Raji (cell line): ENCODE results near the gene PER3.
A peak's percentile ranks its signal among the peaks of the same experiment; 100 is the strongest.

Experiments
- POLR2A ChIP-seq: IDR thresholded peaks from 2 replicates; pipeline ENCODE4 v1.6.1; 2011; ENCODE audit warnings: low read depth, low read length, control low read depth; ENCODE audit not compliant: insufficient read depth

PER3 gene

DNA sequence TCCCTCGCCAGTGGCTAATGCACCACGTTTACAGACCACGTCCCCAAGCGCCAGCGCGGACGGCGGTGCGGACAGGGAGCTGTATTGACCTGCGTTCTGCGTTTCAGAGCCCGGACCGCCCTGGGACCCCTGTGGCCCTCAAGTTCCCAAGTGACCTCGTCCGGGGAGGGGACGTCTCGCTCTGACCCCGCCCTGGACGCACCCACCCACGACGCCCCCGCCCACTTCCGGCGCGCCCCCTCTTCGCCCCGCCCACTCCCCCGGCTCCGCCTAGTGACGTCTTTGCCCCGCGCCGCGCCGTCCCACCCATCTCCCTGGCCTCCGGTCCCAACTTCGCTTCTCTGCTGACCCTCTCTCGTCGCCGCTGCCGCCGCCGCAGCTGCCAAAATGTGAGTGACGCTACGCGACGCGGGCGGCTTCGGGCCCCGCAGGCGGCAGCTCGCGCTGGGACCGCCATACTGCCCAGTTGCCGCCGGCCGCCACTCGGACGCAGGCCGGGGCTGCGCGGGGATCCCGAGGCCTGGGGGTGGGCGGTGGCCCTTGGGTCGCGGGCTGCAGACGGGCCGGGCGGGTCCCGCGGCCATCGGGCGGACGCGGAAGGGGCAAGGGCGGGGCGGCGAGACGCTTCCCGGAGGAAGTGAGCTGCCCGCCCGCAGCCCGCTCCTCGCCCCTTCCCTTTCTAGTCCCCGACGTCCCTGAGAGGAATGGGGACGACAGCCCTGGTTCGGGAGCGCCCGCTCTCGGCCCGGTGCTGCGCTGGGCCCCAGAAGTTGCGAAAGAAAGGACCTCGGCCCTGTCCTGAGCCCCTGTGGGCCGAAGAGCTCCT, 12.9 kb upstream of the PER3 start, which contains the start of gene VAMP3:
Gene VAMP3 (plus strand): TSS at position 300 of the 826 bp plus-strand sequence. CDS start 88 bp downstream, at position 388.
- peak; percentile 72 for TF ChIP-seq POLR2A

DNA sequence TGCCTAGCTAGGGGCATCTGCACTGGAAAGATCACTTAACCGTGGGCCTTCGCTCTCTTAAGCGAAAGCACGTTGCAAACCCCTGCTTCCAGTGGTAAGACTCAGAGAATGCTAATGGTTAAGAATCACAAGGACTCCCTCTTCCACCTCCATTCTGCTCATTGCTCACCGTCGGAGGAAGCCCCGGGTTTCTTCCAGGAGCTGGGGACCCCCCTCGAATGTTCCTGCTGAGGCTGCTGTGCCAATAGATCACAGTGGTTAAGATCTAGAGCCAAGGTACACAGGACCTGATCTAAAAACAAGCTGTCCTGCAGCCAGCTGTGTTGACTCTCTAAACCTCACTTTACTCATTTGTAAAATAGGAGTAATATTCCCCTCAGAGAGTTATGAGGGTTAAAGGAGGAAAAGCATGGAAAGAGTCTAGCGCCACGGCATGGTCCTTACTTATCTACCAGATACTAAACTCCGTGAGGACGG, 12.2 kb upstream of the PER3 start:
- TF ChIP-seq POLR2A: no peak

DNA sequence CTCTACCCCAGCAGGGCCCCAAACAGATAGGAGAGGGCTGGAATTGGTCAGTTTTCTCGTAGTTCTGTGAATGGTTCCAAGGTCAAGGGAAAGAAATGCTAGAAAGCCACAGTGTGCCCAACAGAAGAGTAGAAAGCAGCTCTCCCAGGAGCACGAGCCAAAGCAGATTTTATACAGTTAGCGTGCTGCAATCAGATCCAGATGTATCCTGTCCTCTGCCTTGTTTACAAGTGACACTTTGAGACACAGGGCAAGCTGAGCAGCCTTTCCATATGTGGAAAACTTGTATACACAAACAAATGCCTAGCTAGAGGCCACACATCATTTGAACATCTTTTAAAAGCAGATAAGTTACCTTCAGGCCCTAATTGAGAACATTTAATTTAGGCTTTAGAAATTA, 6.5 kb upstream of the PER3 start:
- no peak for TF ChIP-seq POLR2A

DNA sequence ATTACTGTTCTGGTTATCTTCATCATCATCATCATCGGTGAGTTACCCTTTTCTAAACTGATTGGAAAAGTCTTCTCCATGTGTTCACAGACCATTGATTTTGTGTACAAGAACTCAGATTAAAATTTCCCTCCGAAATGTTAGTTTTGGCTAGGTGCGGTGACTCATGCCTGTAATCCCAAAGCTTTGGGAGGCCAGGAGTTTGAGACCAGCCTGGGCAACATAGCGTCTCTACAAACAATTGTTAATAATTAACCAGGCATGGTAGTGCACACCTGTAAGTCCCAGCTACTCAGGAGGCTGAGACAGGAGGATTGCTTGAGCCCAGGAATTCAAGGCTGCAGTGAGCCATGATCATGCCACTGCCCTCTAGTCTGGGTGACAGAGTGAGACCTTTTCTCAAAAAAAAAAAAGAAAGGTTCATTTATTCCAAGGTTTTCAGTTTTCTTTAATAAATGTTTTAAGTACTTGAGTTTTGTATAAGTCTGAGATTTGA, 5.9 kb upstream of the PER3 start:
- no peak for TF ChIP-seq POLR2A

DNA sequence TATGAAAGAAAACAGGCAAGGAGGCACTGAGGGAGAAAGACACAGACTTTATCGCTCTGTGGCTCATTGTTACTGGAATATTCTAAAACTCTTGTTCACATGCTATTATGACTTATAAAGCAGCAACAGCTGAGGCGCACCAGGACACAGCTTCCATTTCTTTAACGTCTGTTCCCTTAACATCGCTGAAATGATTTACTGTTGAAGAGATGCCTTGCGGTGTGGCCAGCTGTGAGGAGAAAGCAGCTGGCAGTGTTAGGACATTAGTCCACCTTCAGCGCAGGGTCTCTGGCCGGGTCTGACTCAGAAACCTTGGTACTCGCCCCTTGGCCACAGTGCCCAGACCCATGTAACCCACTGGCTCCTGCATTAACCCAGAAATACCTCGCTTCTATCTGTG, 3.1 kb upstream of the PER3 start:
- no peak for TF ChIP-seq POLR2A

DNA sequence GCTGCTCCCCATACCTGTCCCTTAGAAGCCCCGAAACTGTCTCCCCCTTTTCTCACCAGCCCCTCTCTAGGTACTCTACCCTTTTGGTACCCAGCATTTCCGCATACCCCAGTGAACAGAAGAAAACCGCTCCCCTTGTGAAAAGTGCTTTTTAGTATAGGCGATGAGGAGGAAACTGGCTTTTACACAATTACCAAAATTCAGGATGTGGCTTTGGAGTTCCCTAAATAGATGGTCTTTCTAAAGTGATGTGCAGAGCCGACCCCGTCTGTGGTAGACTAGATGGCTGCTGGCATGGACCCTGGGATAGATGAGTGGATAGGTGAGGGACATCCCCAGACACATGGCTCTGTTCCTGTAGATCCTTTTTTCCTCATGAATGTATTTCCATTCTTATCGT, 2.6 kb upstream of the PER3 start:
- TF ChIP-seq POLR2A: no peak

DNA sequence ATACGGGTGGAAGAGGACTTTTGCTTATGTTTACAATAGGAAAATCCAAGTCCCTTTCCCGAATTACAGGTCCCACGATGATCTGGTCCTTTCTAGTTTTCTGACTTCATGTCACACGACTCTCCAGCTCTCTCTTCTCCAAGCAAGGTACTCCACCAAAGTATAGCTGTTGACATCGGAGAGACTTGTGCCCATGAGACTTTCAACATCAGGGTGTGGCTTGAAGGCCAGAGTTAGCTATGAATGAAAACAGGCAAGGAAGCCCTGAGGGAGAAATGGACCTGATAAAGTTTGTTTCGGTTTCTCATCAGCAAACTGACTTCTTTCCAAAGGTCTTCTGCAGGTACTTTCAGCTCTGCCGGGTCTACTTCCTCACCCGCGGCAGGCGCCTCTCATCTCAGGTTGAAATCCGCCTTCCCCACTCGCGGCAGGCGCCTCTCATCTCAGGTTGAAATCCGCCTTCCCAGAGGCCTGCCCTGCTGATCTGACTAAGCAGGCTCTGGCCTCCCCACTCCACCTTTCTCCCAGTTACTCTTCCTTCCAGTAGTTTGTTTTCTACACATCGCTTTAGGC, 2.1 kb upstream of the PER3 start:
- no peak for TF ChIP-seq POLR2A

DNA sequence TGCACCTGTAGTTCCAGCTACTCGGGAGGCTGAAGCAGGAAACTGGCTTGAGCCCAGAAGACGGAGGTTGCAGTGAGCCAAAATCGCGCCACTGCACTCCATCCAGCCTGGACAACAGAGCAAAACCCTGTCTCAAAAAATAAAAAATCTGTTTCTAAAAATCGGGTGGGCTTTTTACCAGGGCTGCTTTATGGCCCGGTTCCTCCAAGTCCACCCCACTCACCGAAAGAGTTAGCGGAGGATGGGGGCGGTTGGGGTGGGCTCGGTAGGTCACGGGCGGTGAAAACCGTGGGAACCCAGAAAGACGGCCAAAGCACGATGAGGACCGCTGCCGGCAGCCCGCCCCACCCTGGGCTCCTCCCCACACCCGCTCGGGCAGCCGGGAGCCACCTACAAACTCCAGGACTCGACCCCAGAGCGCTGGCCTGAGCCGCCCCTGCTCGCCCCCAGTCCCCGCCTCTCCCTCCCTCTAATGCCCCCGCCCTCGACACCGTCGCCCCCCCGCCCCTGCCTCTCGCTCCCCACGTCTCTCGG, 846 bp upstream of the PER3 start:
- no peak for TF ChIP-seq POLR2A

DNA sequence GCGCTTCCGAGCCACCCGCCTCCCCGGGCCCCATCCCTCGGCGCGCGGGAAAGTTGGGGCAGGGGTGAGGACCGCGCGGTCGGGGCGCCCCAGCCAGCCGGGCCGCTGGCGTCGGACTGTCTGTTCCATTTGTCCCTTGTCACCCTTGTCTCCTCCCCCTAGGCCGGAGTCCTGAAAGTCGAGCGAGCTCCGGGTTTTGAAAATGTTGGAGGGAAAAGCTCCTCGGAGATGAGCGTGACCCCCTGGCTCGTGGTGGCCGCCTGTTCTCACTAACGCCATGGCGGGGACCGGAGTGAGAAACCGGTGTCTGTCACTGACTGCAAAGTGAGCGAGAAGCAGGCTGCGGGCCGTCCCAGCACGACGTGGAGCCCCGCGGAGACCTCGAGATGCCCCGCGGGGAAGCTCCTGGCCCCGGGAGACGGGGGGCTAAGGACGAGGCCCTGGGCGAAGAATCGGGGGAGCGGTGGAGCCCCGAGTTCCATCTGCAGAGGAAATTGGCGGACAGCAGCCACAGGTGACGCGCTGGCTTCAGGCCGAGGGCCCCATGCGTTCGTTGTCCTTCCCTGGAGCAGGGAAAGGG, 491 bp downstream of the PER3 start:
- TF ChIP-seq POLR2A: no peak

DNA sequence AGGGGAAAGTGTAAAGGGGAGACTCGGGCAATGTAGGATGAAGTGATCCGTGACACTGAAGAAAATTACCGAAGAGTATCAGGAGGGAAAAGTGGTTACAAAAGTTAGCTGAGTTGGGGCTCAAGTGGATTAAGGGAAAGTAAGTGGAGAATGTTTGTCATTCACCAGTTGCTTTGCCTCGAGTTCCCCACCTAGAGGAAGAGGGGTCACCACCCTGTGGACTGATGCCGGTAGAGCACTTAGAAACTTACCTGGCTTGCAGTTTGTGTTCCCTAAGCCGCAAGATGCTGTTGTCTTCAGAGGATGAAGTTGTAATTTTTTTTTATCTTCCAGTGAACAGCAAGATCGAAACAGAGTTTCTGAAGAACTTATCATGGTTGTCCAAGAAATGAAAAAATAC, 1.0 kb downstream of the PER3 start:
- no peak for TF ChIP-seq POLR2A

DNA sequence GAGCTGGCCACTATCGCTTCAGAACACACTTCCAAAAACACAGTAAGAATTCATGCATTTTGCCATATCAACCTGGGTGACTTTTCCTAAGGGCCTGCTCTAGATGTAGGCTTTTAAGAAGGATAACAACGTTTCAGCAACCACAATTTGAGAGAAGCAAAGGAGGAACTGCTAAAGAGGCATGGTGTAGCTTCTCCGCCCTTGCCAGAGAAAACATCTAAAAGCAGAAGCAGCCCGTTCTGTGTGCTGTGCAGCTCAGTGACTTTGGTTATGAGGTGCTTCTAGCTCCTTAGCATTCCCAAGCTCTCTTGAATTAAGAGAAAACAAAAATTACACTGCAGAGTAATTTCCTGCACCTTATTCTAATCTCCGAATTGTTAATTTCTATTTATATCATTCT, 2.7 kb downstream of the PER3 start:
- TF ChIP-seq POLR2A: no peak

DNA sequence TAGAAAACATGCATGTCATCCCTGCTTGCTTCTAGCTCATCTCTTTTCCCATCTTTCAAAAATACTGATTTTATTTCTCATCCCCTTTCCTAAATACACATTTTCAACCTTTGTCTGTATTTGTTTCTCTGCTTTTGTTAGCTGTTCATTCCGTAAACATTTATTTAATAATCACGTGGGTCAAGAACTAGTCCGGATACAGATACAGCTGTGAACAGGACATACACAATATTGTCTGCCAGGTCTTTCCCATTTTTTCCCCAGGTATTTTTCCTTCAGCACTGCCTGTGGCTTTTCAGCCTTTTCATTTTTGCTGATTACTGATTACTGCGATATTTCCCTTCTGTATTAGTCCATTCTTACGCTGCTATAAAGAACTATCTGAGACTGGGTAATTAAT, 5.7 kb downstream of the PER3 start:
- no peak for TF ChIP-seq POLR2A

DNA sequence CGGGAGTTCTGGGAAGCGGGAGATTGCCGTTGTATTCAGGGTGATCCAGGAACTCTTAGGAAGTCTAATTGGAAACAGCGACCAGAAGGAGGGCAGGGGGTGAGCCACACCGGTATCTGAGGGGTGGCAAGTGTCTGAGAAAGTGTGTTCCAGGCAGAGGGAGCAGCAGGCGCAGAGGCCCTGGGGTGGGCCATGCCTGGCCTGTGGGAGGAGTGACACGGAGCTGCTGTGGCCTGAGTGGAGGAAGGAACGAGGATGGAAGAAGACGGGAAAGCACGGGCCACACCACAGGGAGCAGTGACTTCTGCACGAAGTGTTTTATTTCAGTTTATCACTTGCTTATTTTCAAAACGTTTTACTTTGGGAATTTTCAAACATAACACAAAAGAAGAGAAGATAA, 11.3 kb downstream of the PER3 start:
- no peak for TF ChIP-seq POLR2A

DNA sequence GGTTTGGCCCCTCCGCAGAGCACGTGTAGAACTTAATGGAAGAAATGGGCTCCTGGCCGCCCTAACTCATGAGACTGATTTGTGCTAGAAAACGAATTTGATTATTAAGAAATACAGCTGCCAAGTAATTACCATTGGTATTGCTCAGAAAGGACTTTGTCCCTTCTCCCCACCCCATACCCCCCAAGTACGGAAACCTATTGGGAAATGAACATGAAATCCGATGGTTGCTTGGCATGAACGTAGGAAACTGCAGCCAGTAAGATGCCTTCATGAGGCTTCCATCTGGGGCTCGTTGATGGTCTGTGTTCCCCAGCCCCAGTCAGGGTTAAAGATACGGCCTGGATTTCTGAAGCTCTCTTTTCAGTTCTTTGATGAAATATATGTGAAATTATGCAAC, 21.4 kb downstream of the PER3 start:
- TF ChIP-seq POLR2A: no peak

DNA sequence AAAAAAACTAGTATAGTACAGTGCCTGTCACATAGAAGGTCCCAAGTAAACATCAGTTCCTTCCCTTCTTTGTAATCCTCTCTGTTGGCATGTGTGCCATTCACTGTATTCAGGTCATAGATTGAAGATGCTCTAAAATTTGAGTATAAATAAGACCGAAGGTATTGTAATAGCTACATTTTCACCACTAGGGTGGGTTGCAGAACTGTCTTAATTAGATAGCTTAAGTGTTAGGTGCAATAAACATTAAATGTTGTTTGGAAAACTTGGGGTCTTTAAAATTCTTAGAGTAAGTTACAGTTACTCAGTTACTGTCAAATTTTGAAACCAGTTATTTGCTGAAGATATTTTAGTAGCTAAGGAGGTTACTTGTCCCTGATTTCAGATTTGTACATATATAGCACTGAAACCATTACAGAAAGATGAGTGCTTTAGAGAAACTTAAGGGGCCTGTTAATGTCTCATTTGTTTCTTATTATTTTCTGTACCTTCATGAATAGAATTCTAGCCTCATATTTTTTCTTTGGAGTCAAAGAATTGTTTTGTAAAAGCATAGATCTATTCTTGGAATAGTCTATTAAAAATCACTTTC, 24.3 kb downstream of the PER3 start:
- no peak for TF ChIP-seq POLR2A
